ENCODE data around the gene APOA5.
"Not testable (repeated sequence)": the region's sequence is repeated elsewhere in the genome, so short reads cannot be mapped to it uniquely, and the experiment has no call there.

Gene APOA5, protein sequence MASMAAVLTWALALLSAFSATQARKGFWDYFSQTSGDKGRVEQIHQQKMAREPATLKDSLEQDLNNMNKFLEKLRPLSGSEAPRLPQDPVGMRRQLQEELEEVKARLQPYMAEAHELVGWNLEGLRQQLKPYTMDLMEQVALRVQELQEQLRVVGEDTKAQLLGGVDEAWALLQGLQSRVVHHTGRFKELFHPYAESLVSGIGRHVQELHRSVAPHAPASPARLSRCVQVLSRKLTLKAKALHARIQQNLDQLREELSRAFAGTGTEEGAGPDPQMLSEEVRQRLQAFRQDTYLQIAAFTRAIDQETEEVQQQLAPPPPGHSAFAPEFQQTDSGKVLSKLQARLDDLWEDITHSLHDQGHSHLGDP

DNA sequence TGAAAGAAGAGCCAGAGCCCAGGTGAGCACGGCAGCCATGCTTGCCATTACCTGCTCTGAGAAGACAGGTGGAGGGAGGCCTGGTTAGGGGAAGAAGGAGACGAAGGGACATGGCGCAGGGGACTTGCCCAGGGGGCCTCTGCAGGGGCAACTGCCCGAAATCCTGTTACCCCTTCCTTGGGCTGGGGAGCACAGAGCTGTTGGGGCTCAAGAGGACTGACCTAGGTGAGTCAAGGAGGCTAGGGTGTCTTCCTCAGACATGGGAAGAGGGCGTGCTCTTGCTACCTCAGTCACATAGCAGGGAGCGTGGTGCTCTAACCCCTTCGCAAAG is at the start of gene APOA5:
TSS of gene APOA5 (minus strand) at position 67 of the 331 bp plus-strand sequence. CDS start at position 48, 19 bp downstream.
- no peak for DNase-seq (ENCODE audit: extremely low read depth in 1 of 2, low read depth in 1 of 2)

DNA sequence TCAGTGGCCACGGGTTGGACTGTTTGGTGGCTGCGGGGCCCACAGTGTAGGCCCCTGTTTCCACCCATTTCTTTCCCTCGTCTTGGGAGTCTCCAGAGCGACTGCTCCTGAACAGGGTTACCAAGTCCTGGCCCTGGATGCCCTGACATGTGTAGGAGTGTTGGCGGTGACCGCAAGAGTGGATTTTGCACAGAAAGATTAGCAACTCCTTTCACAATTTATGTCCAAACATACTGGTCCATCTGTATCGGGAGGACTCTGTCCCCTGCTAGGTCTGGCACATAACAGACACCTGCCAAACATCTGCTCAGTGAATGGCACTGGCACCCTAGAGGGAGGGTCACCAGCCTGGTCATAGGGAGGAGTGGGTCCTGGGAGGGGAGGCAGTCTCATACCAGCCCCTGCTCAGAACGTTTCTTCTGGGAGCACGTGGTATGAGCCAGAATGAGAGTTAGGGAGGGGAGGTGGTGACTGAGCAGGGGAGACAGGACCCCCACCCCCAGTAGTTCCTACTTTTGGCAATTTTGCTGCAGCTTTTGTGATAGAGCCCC is 49.1 kb upstream of the APOA5 start:
- no peak for DNase-seq (ENCODE audit: extremely low read depth in 1 of 2, low read depth in 1 of 2)

DNA sequence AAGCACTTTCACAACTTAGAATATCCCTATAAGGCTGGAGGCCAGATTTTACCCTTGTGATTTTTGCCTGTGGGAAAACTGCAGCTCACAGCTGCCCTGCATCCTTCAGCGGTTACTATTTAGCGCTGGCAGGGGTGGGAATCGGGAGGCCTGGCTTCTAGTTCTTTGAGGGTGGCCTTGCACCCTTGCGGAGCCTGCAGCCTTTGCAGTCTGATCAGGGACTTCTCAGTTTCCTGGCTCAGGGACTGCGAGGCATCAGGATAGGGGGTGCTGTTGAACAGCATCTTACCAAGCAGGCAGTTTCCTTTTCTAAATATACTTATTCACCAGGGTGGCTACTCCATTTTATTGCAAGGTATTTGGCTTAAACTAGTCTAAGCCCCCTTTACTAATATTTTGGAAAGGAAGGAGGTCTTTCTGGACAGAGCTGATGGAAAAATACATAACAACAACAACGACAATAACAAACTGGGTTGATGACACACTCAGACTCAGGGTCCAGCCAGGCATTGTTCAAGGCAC is 48.6 kb upstream of the APOA5 start:
- DNase-seq (ENCODE audit: extremely low read depth in 1 of 2, low read depth in 1 of 2) = no peak

DNA sequence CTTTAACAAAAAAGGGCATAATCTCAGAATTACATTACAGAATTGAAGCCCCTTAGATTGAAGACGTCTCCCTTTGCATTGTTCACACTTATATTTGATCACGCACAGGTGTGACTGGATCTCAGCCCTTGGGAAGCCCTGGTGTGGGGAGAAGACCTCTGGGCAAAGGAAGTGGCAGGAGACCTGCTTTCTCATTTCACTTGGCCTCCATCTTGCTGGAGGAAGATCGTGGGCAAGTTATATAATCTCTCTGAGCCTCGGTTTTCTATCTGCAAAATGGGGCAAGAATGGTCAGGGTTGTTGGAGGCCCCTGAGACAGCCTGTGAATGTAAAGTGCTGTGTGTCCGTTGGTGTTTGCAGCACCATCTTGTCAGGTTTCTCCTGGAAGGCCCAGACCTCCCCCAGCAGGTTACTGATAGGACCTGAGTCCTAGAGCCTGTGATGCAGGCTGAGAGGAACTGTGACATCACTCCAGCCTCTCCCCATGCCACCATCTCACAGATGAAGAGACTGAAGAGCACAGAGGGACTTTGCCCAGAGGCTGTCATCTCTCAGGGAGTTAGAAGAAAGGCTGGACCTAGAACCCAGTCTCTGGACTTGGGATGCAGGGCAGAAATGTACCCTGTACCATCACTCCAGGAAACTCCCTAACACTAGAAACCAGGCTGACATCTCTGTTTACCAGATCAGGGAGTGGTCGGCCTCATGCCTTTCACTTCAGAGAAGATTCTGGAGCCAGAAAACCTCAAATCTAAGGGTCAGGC is 46.8 kb upstream of the APOA5 start:
- no peak for DNase-seq (ENCODE audit: extremely low read depth in 1 of 2, low read depth in 1 of 2)

DNA sequence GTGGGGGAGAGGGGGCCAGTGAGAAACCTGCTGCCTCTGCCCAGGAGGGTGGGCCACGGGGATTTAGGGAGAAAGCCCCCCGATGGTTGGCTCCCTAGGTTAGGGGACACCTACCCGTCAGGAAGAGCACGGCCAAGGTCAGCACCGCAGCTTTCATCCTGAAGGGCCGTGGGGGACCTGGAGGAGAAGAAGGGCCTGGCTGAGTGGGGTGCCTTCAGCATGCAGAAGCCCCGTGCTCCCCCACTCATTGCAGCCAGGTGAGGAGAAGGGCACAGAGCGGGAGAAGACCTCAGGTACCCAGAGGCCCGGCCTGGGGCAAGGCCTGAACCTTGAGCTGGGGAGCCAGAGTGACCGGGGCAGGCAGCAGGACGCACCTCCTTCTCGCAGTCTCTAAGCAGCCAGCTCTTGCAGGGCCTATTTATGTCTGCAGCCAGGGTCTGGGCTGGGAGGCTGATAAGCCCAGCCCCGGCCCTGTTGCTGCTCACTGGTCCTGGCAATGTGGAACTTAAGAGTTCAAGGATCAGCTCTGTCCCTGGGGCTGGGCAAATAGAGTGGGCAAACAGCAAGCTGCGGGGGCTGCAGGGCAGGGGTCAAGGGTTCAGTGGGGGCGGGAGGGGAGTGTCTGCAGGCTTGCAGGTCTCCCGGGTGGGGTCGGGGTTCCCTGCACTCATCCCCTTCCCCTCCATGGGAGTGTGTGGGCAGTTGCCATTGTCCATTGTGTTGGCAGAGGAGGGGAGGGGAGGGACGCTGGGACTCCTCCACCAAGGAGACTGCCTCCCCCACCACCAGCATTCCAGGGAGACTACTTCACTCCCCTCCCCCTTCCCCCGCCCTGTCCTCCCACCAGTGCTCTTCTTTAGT is 45.8 kb upstream of the APOA5 start, which contains the start of gene APOA1:
TSS of gene APOA1 (minus strand) at position 392 of the 861 bp plus-strand sequence. CDS start at position 157, 235 bp downstream.
- no peak for DNase-seq (ENCODE audit: extremely low read depth in 1 of 2, low read depth in 1 of 2)

DNA sequence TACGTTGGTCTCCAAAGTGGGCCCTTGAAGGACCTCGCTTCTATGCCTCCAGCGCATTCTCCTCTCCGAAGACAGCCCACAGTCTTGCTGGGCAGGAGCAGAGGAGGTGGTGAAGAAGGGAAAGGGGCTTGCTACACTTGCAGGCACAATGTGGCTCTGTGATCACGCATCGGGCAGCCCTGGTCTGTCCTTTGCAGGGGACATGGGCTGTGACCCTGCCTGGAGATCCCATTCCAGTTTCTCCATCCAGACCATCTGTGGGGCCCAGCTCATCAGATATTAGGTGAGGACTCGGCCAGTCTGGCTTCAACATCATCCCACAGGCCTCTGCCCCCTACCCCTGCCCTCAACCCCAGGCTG is 44.9 kb upstream of the APOA5 start:
- DNase-seq (ENCODE audit: extremely low read depth in 1 of 2, low read depth in 1 of 2) = no peak

DNA sequence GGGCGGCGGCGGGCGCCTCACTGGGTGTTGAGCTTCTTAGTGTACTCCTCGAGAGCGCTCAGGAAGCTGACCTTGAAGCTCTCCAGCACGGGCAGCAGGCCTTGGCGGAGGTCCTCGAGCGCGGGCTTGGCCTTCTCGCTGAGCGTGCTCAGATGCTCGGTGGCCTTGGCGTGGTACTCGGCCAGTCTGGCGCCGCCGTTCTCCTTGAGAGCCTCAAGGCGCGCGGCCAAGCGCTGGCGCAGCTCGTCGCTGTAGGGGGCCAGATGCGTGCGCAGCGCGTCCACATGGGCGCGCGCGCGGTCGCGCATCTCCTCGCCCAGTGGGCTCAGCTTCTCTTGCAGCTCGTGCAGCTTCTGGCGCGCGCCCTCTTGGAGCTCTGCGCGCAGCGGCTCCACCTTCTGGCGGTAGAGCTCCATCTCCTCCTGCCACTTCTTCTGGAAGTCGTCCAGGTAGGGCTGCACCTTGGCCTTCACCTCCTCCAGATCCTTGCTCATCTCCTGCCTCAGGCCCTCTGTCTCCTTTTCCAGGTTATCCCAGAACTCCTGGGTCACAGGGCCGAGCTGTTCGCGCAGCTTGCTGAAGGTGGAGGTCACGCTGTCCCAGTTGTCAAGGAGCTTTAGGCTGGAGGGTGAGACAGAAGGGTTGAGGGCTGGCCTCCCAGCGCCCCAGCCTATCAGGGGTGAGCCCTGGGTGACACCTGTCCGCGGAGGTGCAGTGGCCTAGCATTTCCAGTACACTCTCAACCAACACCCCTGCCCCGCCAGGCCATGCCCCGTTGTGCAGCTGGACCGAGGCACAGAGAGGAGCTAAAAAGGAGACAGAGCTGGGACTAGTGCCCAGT is 44.3 kb upstream of the APOA5 start:
- DNase-seq (ENCODE audit: extremely low read depth in 1 of 2, low read depth in 1 of 2) = peak; percentile 60

DNA sequence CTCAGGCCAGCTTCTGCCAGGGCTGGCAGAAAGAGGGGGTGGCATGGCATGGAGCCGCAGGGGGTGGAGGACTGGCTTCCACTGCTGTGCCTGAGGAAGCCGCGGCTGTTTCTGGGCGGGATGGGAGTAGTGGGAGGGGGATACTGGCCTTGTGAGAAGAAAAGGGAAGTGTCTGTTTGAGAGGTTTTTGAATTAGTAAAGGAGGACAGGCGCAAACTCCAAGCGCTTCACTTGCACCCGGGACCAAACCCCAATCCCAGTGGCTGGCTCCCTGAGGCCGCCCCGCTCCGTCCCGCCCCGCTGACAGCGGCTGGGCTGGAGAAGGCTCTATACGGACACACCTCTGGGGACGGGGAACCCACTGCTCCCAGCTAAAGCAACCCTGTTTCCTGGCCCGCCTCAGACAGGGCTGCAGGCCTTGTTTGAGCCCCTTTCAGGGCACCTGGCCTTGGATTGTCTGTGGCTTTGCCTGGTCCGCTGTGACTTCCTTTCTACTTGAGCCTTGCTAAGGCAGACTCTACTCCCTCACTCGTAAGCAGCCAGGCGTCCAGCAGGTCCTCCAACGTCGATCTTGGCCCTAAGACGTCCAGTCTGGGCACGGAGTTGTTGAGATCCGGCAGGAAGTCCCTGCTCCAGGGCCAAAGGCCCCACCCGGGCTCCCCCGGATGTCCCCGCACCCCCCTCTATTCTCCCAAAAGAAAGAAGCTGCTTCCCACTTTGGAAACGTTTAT is 43.5 kb upstream of the APOA5 start:
- DNase-seq (ENCODE audit: extremely low read depth in 1 of 2, low read depth in 1 of 2) = no peak

DNA sequence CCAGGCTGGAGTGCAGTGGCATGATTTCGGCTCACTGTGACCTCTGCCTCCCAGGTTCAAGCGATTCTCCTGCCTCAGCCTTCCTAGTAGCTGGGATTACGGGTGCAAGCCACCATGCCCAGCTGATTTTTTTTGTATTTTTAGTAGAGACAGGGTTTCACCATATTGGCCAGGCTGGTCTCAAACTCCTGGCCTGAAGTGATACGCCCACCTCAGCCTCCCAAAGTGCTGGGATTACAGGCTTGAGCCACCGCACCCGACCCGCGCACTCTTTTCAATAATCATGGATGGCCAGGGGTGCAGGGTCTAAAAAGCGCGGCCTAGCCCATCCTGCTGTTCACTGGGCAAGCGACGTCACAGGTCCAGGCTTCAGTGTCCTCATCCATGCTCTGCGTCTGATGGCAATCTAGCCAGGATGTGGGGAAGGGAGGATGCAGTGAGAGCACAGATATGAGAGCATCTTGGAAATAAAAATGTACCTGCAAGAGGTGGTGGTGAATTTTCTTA is 42.9 kb upstream of the APOA5 start:
- DNase-seq (ENCODE audit: extremely low read depth in 1 of 2, low read depth in 1 of 2) = not testable (repeated sequence)

DNA sequence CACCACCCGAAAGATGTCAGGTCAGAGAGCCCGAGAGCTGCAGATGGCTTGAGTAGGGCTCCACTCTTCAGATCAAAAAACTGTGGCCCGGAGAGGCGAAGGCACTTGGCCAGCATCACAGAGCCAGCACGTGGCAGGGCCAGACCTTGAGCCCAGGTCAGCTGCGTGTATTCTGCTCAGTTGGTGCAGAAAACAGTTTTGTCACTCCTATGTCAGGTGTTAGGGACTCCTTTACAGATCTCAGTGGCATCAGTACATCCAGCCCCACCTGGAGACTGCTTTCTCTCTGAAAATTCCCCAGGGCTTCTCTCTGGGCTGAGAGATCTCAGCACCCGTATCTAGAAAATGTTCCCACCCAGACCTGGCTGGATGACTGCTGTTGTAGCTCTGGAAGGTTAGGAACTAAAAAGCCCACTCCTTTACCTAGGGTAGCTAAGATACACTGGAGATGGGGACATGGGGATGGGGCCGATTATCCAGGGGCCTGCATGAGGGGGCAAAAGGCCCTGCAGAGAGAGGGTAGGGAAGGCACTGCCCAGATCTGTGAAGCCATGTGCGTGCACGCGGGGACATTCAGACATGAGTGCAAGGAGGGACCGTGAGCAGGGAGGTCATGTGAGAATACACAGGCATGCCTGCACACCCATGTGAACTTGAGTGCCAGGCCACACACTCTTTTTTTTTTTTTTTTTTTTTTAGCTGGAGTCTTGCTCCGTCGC is 42.3 kb upstream of the APOA5 start:
- no peak for DNase-seq (ENCODE audit: extremely low read depth in 1 of 2, low read depth in 1 of 2)

DNA sequence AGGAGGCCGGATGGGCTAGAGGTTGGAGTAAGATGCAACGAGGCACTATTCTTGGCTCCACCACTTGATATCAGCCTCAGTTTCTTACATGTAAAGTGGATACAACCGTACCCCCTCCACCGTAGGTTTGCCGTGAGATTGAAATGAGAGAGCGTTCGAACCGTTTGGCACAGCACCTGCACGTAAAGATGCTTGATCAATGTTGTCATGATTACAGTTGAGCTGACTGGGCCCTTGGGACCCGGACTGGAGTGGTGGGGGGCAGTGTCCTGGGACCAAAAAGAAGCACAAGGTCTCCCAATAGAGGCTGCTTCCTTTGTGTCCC is 41.8 kb upstream of the APOA5 start:
- no peak for DNase-seq (ENCODE audit: extremely low read depth in 1 of 2, low read depth in 1 of 2)

DNA sequence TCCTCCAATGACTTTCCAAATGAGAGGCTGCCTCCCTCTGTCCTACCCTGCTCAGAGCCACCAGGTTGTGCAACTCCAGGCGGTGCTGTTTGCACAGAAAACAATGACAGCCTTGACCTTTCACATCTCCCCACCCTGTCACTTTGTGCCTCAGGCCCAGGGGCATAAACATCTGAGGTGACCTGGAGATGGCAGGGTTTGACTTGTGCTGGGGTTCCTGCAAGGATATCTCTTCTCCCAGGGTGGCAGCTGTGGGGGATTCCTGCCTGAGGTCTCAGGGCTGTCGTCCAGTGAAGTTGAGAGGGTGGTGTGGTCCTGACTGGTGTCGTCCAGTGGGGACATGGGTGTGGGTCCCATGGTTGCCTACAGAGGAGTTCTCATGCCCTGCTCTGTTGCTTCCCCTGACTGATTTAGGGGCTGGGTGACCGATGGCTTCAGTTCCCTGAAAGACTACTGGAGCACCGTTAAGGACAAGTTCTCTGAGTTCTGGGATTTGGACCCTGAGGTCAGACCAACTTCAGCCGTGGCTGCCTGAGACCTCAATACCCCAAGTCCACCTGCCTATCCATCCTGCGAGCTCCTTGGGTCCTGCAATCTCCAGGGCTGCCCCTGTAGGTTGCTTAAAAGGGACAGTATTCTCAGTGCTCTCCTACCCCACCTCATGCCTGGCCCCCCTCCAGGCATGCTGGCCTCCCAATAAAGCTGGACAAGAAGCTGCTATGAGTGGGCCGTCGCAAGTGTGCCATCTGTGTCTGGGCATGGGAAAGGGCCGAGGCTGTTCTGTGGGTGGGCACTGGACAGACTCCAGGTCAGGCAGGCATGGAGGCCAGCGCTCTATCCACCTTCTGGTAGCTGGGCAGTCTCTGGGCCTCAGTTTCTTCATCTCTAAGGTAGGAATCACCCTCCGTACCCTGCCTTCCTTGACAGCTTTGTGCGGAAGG is 40.9 kb upstream of the APOA5 start:
- no peak for DNase-seq (ENCODE audit: extremely low read depth in 1 of 2, low read depth in 1 of 2)

DNA sequence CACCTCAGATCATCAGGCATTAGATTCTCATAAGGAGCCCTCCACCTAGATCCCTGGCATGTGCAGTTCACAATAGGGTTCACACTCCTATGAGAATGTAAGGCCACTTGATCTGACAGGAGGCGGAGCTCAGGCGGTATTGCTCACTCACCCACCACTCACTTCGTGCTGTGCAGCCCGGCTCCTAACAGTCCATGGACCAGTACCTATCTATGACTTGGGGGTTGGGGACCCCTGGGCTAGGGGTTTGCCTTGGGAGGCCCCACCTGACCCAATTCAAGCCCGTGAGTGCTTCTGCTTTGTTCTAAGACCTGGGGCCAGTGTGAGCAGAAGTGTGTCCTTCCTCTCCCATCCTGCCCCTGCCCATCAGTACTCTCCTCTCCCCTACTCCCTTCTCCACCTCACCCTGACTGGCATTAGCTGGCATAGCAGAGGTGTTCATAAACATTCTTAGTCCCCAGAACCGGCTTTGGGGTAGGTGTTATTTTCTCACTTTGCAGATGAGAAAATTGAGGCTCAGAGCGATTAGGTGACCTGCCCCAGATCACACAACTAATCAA is 40.2 kb upstream of the APOA5 start:
- DNase-seq (ENCODE audit: extremely low read depth in 1 of 2, low read depth in 1 of 2) = no peak

DNA sequence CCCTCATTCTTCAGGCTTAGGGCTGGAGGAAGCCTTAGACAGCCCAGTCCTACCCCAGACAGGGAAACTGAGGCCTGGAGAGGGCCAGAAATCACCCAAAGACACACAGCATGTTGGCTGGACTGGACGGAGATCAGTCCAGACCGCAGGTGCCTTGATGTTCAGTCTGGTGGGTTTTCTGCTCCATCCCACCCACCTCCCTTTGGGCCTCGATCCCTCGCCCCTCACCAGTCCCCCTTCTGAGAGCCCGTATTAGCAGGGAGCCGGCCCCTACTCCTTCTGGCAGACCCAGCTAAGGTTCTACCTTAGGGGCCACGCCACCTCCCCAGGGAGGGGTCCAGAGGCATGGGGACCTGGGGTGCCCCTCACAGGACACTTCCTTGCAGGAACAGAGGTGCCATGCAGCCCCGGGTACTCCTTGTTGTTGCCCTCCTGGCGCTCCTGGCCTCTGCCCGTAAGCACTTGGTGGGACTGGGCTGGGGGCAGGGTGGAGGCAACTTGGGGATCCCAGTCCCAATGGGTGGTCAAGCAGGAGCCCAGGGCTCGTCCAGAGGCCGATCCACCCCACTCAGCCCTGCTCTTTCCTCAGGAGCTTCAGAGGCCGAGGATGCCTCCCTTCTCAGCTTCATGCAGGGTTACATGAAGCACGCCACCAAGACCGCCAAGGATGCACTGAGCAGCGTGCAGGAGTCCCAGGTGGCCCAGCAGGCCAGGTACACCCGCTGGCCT is 38.7 kb upstream of the APOA5 start:
- no peak for DNase-seq (ENCODE audit: extremely low read depth in 1 of 2, low read depth in 1 of 2)

DNA sequence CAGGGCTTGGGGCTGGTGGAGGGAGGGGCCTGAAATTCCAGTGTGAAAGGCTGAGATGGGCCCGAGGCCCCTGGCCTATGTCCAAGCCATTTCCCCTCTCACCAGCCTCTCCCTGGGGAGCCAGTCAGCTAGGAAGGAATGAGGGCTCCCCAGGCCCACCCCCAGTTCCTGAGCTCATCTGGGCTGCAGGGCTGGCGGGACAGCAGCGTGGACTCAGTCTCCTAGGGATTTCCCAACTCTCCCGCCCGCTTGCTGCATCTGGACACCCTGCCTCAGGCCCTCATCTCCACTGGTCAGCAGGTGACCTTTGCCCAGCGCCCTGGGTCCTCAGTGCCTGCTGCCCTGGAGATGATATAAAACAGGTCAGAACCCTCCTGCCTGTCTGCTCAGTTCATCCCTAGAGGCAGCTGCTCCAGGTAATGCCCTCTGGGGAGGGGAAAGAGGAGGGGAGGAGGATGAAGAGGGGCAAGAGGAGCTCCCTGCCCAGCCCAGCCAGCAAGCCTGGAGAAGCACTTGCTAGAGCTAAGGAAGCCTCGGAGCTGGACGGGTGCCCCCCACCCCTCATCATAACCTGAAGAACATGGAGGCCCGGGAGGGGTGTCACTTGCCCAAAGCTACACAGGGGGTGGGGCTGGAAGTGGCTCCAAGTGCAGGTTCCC is 38.0 kb upstream of the APOA5 start, which contains the start of gene APOC3:
TSS of gene APOC3 (plus strand) at position 383 of the 659 bp plus-strand sequence. CDS start 676 bp downstream, outside the sequence.
- DNase-seq (ENCODE audit: extremely low read depth in 1 of 2, low read depth in 1 of 2) = no peak
